Esophagus squamous epithelium (tissue), 5 donors: Measurements from ENCODE around the gene CAMTA1. TPM values are rescaled to one million over a fixed set of nuclear protein-coding genes. Genes with fewer than 3 reads are reported as not detected.

Experiments
- DNase-seq: peaks from one replicate; lab custom pipeline; 2025; lab: John Stamatoyannopoulos, UW
- H3K27ac ChIP-seq, 4 donors: fragments of 200-600 bp; sonication (generic); one replicate each; pipeline ENCODE4 v1.5.1; 2016 to 2019; ENCODE audit warnings: mild to moderate bottlenecking in 1 of 4
- H3K27me3 ChIP-seq, 4 donors: fragments of 200-600 bp; sonication (generic); 1 replicate in 3 of 4; 2 replicates in 1 of 4; pipeline versions ENCODE4 v1.5.1 to v1.6.0; 2017 to 2021; ENCODE audit warnings: antibody characterized with exemption in 1 of 4
- H3K36me3 ChIP-seq, 3 donors: fragments of 200-600 bp; sonication (generic); one replicate each; pipeline ENCODE4 v1.5.1; 2016 to 2019
- H3K4me1 ChIP-seq, 3 donors: fragments of 200-600 bp; sonication (generic); one replicate each; pipeline ENCODE4 v1.5.1; 2017 to 2019
- H3K4me3 ChIP-seq, 4 donors: fragments of 200-600 bp; sonication (generic); 1 replicate in 3 of 4; 2 replicates in 1 of 4; pipeline ENCODE4 v1.5.1; 2016 to 2019; ENCODE audit warnings: mild to moderate bottlenecking in 2 of 4, moderate library complexity in 1 of 4
- H3K9me3 ChIP-seq, 3 donors: fragments of 200-600 bp; sonication (generic); one replicate each; pipeline ENCODE4 v1.5.1; 2016 to 2019
- CTCF ChIP-seq, 6 experiments: fragments of 450-650 bp in 4 of 6; fragments of 200-600 bp in 2 of 6; sonication (generic) in 2 of 6; IDR thresholded peaks; one replicate each; pipeline ENCODE4 v1.5.1; 2016 to 2019; ENCODE audit warnings: antibody characterized with exemption in 6 of 6, mild to moderate bottlenecking in 4 of 6, moderate library complexity in 4 of 6
- POLR2A ChIP-seq, 4 donors: fragments of 450-650 bp; IDR thresholded peaks; one replicate each; pipeline ENCODE4 v1.6.1; 2017; ENCODE audit warnings: antibody characterized with exemption in 4 of 4, mild to moderate bottlenecking in 4 of 4, moderate library complexity in 3 of 4
- WGBS, 2 donors: methylation state at CpG; one replicate each; pipeline ENCODE4 v1.1.5; 2018; 5-methylcytosine and 5-hydroxymethylcytosine counted together
- intact Hi-C: fragments of 100-400 bp; cut with DNase I; formaldehyde crosslinking; loops from one replicate; pipeline ENCODE4 v1.15.0; 2022
- total RNA-seq, 4 donors: library from RNA; depleted of rRNA; stranded (reverse); fragments of >200 nt; gene quantifications; one replicate each; pipeline ENCODE4 v1.1.0, GENCODE V29; 2016
- donor health status: DM: yes; HTN: yes; CAD: no.

The CAMTA1 gene
- total RNA-seq, 4 donors from 2014 or later = 31.3 to 77.4 (median 45.9) TPM

- 85 to 95% methylated on average over 3 to 4 of the region's 8 CpGs for WGBS, 2 donors
- intact Hi-C loops = no loop called here
Measured at GRCh38 chr1:7579016-7579415, 793.8 kb downstream of the CAMTA1 start.

GRCh38 chr1:7579831-7580804 is 794.9 kb downstream of the CAMTA1 start:
- 78 to 92% methylated on average over 4 to 9 of the region's 18 CpGs for WGBS, 2 donors
- H3K27me3 ChIP-seq = peaks cover 0 to 5% (median 0%) of the 10 kb centered on the region in 4 donors
- no peaks in the 10 kb centered on the region for H3K36me3 ChIP-seq
- no peak for DNase-seq
- no peaks in the 10 kb centered on the region for H3K9me3 ChIP-seq
- no peak overlapping the region for H3K27ac ChIP-seq
- TF ChIP-seq CTCF (IDR thresholded peaks at IDR 0.05) = no peak
- no peak for TF ChIP-seq POLR2A (IDR thresholded peaks at IDR 0.05)
- intact Hi-C loops = no loop called here
- H3K4me3 ChIP-seq = no peak overlapping the region
- H3K4me1 ChIP-seq = no peaks in the 10 kb centered on the region

More at GRCh38 chr1:7579016-7579415, 793.8 kb downstream of the CAMTA1 start:
- Histone ChIP-seq H3K27ac (no peak overlapping the region), H3K9me3 (no peaks in the 10 kb centered on the region), H3K36me3 (no peaks in the 10 kb centered on the region), H3K27me3 (peaks cover 0 to 5% (median 0%) of the 10 kb centered on the region in 4 donors), H3K4me3 (no peak overlapping the region), H3K4me1 (peaks cover 0 to 10% (median 8%) of the 10 kb centered on the region in 3 donors)
- no peak for TF ChIP-seq CTCF (IDR thresholded peaks at IDR 0.05)
- TF ChIP-seq POLR2A (IDR thresholded peaks at IDR 0.05) = no peak
- no peak for DNase-seq

- H3K27ac ChIP-seq = no peak overlapping the region
- no peaks in the 10 kb centered on the region for H3K4me1 ChIP-seq
- H3K9me3 ChIP-seq = no peaks in the 10 kb centered on the region
- no peaks in the 10 kb centered on the region for H3K36me3 ChIP-seq
- no peak overlapping the region for H3K4me3 ChIP-seq
- DNase-seq = no peak
- TF ChIP-seq POLR2A (IDR thresholded peaks at IDR 0.05) = no peak
- TF ChIP-seq CTCF (IDR thresholded peaks at IDR 0.05) = no peak
- peaks cover 0 to 5% (median 0%) of the 10 kb centered on the region in 4 donors for H3K27me3 ChIP-seq
- intact Hi-C loops = no loop called here
- WGBS, 2 donors = 56 to 63% methylated on average over 10 to 13 of the region's 18 CpGs
Measured at GRCh38 chr1:7580923-7581753, 795.9 kb downstream of the CAMTA1 start.

- Histone ChIP-seq H3K36me3 (no peaks in the 10 kb centered on the region), H3K9me3 (no peaks in the 10 kb centered on the region), H3K27ac (no peak overlapping the region), H3K4me1 (no peaks in the 10 kb centered on the region), H3K27me3 (peaks cover 0 to 5% (median 0%) of the 10 kb centered on the region in 4 donors), H3K4me3 (no peak overlapping the region)
- TF ChIP-seq POLR2A (IDR thresholded peaks at IDR 0.05) (no peak), CTCF (IDR thresholded peaks at IDR 0.05) (no peak)
- no peak for DNase-seq
- 71 to 75% methylated on average over 8 to 12 of the region's 13 CpGs for WGBS, 2 donors
- intact Hi-C loops = no loop called here
Measured at GRCh38 chr1:7581754-7582459, 796.7 kb downstream of the CAMTA1 start.
